PC-9 (cell line): ENCODE data around the gene APOL2. TPM values are rescaled to one million over a fixed set of nuclear protein-coding genes. Genes with fewer than 3 reads are reported as not detected.
"Not testable (repeated sequence)": the region's sequence is repeated elsewhere in the genome, so short reads cannot be mapped to it uniquely, and the experiment has no call there.

Experiments
- BruUV-seq: library from RNA; stranded (reverse); fragments of 400-500 nt; replicated peaks from 2 replicates; lab custom pipeline; 2021; lab: Mats Ljungman, UMichigan
- CTCF ChIA-PET: fragments of 300-600 bp; sonication (Branson Sonifier 250); formaldehyde crosslinking; loops from one replicate; lab custom pipeline; 2022; ENCODE audit warnings: antibody characterized with exemption; lab: Charles Lee
- POLR2A ChIA-PET: fragments of 300-600 bp; sonication (Branson Sonifier 250); formaldehyde crosslinking; loops from one replicate; lab custom pipeline; 2022; ENCODE audit warnings: antibody characterized with exemption; ENCODE audit not compliant: unreplicated experiment; lab: Charles Lee
- DNase-seq, 2 experiments: peaks; one replicate each; pipeline versions ENCODE4 v3.0.0 to v3.0.0-alpha.2; 2015 to 2022; ENCODE audit warnings: mixed read lengths in 1 of 2
- H2AFZ ChIP-seq: fragments of 200-600 bp; sonication (generic); 2 replicates; pipeline ENCODE4 v1.8.1; 2017; ENCODE audit warnings: antibody characterized with exemption
- H3F3A ChIP-seq: fragments of 200-600 bp; sonication (generic); 2 replicates; pipeline ENCODE4 v1.8.1; 2017; ENCODE audit warnings: antibody characterized with exemption, mild to moderate bottlenecking, low read depth; ENCODE audit not compliant: insufficient read depth
- H3K27ac ChIP-seq: fragments of 200-600 bp; sonication (generic); 2 replicates; pipeline ENCODE4 v1.6.1; 2016; ENCODE audit warnings: mixed run types
- H3K27me3 ChIP-seq: fragments of 200-600 bp; sonication (generic); 2 replicates; pipeline ENCODE4 v1.6.1; 2016; ENCODE audit warnings: low read depth, mixed run types; ENCODE audit not compliant: insufficient read depth
- H3K36me3 ChIP-seq: fragments of 200-600 bp; sonication (generic); 2 replicates; pipeline ENCODE4 v1.6.1; 2016; ENCODE audit warnings: low read depth, mixed run types
- H3K4me1 ChIP-seq: fragments of 200-600 bp; sonication (generic); replicated peaks from 2 replicates; pipeline ENCODE4 v1.6.1; 2016; ENCODE audit warnings: mixed run types; ENCODE audit not compliant: insufficient read depth
- H3K4me2 ChIP-seq: fragments of 200-600 bp; sonication (generic); 2 replicates; pipeline ENCODE4 v1.6.1; 2017; ENCODE audit warnings: mixed run types
- H3K4me3 ChIP-seq: fragments of 200-600 bp; sonication (generic); 2 replicates; pipeline ENCODE4 v1.6.1; 2016; ENCODE audit warnings: mixed run types
- H3K79me2 ChIP-seq: fragments of 200-600 bp; sonication (generic); 2 replicates; pipeline ENCODE4 v1.6.1; 2017; ENCODE audit warnings: low read depth, mixed run types
- H3K9me2 ChIP-seq: fragments of 200-600 bp; sonication (generic); 2 replicates; pipeline ENCODE4 v1.8.1; 2017; ENCODE audit warnings: mild to moderate bottlenecking; ENCODE audit not compliant: insufficient read depth
- H3K9me3 ChIP-seq: fragments of 200-600 bp; sonication (generic); 2 replicates; pipeline ENCODE4 v1.8.1; 2016; ENCODE audit warnings: low read depth; ENCODE audit not compliant: insufficient read depth
- H4K20me1 ChIP-seq: fragments of 200-600 bp; sonication (generic); 2 replicates; pipeline ENCODE4 v1.8.1; 2017; ENCODE audit not compliant: insufficient read depth
- EZH2 ChIP-seq: fragments of 200-600 bp; sonication (generic); IDR thresholded peaks from 2 replicates; pipeline ENCODE4 v1.8.0; 2017; ENCODE audit warnings: antibody characterized with exemption, low read depth
- intact Hi-C: fragments of 100-400 bp; cut with micrococcal nuclease; formaldehyde crosslinking; loops from one replicate; pipeline ENCODE4 v1.10.0; 2022; ENCODE audit not compliant: unreplicated experiment
- total RNA-seq: library from RNA; stranded (reverse); gene quantifications from 2 replicates; pipeline ENCODE4 v1.2.3, GENCODE V29; 2021
- TF ChIP-seq, protein P1 (sequence below): fragments of 200-600 bp; sonication (generic); conservative IDR thresholded peaks from 2 replicates; pipeline ENCODE4 v1.6.1; 2017; ENCODE audit warnings: mixed run types, antibody characterized with exemption, mild to moderate bottlenecking, moderate library complexity

APOL2 gene
- total RNA-seq, 1 experiment from 2014 or later, result 27.4 TPM

DNA sequence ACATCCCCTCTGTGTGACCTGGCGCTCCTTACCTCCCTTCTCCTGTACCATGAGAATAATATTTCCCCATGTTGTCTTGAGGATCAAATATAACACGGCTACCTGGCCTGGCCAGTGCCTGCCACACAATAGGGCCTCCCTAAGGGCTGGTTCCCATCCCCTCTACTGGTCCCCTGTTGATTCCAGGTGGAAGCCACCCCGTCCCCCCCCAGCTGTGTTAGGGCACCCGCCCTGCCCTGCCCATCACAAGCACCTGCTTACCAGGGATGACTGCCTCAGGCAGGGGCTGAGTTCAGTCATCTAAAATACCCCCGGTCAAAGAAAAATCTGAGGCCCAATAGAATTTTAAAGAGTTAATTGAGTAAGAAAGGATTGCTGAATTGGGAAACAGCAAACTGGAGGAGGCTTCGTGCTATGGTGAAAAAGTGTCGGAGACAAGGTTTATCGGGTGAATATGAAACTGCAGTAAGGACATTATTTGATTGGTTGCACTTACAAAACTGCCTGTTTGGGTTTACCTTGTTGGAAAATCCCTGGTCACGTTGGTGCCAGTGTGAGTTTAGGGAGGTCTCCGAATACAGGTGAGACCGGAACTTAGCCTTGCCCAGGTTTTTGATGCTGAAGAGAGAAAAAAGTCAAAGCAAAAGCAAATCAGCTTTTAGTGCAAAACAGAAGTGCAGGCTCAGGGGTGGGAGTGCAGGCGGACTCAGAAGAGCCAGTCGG lies 18.8 kb upstream of the APOL2 start:
- Histone ChIP-seq H3K79me2 (no peaks in the 10 kb centered on the region), H3K4me3 (no peak overlapping the region), H4K20me1 (no peaks in the 10 kb centered on the region), H3K9me3 (no peaks in the 10 kb centered on the region), H3K4me1 (no peaks in the 10 kb centered on the region), H3F3A (0 out of 2 replicates have a peak, but pooled peaks cover 3% of the 10 kb centered on the region), H3K27me3 (no peaks in the 10 kb centered on the region), H3K9me2 (no peaks in the 10 kb centered on the region), H3K4me2 (no peak overlapping the region), H3K36me3 (no peaks in the 10 kb centered on the region), H2AFZ (no peak overlapping the region), H3K27ac (no peak overlapping the region)
- BruUV-seq, result no TSS peak
- ChIA-PET POLR2A (no interaction called here), CTCF (interaction anchor here (0.6 kb wide), 1 partner anchor 224 kb away, joined by 13 read pairs; the partner anchor contains the start of gene TXN2)
- no peak for DNase-seq
- TF ChIP-seq, protein P1, sequence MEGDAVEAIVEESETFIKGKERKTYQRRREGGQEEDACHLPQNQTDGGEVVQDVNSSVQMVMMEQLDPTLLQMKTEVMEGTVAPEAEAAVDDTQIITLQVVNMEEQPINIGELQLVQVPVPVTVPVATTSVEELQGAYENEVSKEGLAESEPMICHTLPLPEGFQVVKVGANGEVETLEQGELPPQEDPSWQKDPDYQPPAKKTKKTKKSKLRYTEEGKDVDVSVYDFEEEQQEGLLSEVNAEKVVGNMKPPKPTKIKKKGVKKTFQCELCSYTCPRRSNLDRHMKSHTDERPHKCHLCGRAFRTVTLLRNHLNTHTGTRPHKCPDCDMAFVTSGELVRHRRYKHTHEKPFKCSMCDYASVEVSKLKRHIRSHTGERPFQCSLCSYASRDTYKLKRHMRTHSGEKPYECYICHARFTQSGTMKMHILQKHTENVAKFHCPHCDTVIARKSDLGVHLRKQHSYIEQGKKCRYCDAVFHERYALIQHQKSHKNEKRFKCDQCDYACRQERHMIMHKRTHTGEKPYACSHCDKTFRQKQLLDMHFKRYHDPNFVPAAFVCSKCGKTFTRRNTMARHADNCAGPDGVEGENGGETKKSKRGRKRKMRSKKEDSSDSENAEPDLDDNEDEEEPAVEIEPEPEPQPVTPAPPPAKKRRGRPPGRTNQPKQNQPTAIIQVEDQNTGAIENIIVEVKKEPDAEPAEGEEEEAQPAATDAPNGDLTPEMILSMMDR, result no peak
- no peak for TF ChIP-seq EZH2
- intact Hi-C loops, result no loop called here

DNA sequence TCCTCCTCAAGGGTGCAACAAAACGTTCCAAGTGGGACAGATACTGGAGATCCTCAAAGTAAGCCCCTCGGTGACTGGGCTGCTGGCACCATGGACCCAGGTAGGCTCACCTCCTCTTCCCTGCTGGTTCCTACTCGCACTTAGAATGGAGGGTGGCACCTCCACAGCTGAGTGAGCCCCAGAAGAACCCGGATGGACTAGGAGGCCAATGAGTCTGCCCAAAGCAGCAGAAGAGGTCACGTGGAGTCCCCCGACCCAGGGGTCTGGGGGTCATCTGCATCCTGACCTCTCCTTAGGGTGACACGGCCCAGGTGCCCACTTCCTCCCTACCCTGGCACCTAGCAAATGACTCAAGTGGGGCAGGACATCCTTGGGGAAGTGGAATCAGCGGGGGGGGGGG lies 18.0 kb upstream of the APOL2 start:
- Histone ChIP-seq H2AFZ (no peak overlapping the region), H3K4me3 (no peak overlapping the region), H3K4me1 (no peaks in the 10 kb centered on the region), H4K20me1 (no peaks in the 10 kb centered on the region), H3K79me2 (no peaks in the 10 kb centered on the region), H3K9me2 (no peaks in the 10 kb centered on the region), H3K27me3 (no peaks in the 10 kb centered on the region), H3K9me3 (no peaks in the 10 kb centered on the region), H3F3A (0 out of 2 replicates have a peak, but pooled peaks cover 3% of the 10 kb centered on the region), H3K4me2 (no peak overlapping the region), H3K27ac (no peak overlapping the region), H3K36me3 (no peaks in the 10 kb centered on the region)
- ChIA-PET POLR2A (no interaction called here), CTCF (no interaction called here)
- no peak for DNase-seq
- no TSS peak for BruUV-seq
- intact Hi-C loops, result no loop called here
- no peak for TF ChIP-seq EZH2
- TF ChIP-seq, protein P1, result no peak

DNA sequence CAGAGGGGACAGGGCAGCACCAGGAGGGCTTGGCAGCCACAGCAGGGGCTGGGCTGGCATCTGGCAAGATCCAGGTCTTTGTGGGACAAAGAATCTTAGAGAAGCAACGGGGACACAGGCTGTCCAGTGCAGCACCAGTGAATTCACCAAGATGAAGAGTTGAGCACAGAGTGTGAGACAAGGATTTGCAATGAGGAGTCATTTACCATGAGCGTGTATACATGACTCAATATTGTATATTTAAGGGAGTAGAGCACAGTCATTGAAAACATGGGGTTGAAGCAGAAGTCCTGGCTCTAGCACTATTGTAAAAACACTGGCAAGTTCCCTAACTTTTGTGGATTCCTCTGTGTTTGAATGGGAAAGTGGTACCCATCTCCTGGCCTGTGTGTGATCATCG lies 17.2 kb upstream of the APOL2 start:
- H3K4me1 ChIP-seq, result peaks cover 1% of the 10 kb centered on the region
- intact Hi-C loops, result no loop called here
- 0 out of 2 replicates have a peak, but pooled peaks cover 3% of the 10 kb centered on the region for H3F3A ChIP-seq
- H3K9me2 ChIP-seq, result no peaks in the 10 kb centered on the region
- H3K36me3 ChIP-seq, result no peaks in the 10 kb centered on the region
- DNase-seq, result no peak
- no peaks in the 10 kb centered on the region for H3K79me2 ChIP-seq
- no TSS peak for BruUV-seq
- no peak overlapping the region for H3K4me3 ChIP-seq
- H4K20me1 ChIP-seq, result no peaks in the 10 kb centered on the region
- no peaks in the 10 kb centered on the region for H3K27me3 ChIP-seq
- no peak overlapping the region for H3K4me2 ChIP-seq
- POLR2A ChIA-PET, result no interaction called here
- no peak for TF ChIP-seq EZH2
- TF ChIP-seq, protein P1, result no peak
- CTCF ChIA-PET, result no interaction called here
- no peak overlapping the region for H2AFZ ChIP-seq
- H3K27ac ChIP-seq, result no peak overlapping the region
- H3K9me3 ChIP-seq, result no peaks in the 10 kb centered on the region

DNA sequence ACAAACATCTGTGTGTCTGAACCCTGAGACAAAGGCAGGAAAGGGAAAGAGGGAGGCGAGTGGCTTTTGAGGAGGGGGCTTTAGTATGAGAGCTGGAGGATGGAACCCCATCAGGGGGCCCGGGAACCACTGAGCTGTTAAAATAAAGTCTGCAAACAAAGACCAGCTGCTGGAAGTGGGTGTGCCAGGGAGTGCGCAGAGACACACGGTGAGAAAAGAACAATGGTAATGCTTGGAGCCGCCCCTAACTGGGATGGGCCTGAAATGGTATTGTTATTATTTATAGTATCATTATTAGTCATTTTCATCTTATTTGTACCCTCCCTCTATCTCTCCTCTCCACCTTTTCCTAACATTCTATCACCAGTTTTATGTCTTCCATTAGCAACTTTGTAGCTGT lies 16.2 kb upstream of the APOL2 start:
- H3K27ac ChIP-seq, CTCF ChIA-PET: not testable (repeated sequence)

More for the DNA sequence above, 16.2 kb upstream of the APOL2 start:
- H3K79me2 ChIP-seq, H3K9me3 ChIP-seq, H3K4me2 ChIP-seq, DNase-seq, H4K20me1 ChIP-seq, H3K27me3 ChIP-seq, H2AFZ ChIP-seq, H3K9me2 ChIP-seq, H3F3A ChIP-seq, H3K4me3 ChIP-seq, H3K36me3 ChIP-seq, POLR2A ChIA-PET, H3K4me1 ChIP-seq, intact Hi-C loops, BruUV-seq: not testable (repeated sequence)
